ENCODE measurements around the gene MLXIP.
A peak's percentile ranks its signal among the peaks of the same experiment; 100 is the strongest.

The MLXIP gene

GRCh38 chr12:122125452-122126341 is 47.1 kb downstream of the MLXIP start:
- H3K9ac ChIP-seq (ENCODE audit: low read length) = no peak overlapping the region
- no peak overlapping the region for H3K4me3 ChIP-seq (ENCODE audit: low read depth in 1 of 2, low read length in 2 of 2)
- peak overlapping the region; percentile 45 for H3K27ac ChIP-seq (ENCODE audit: low read depth, low read length)
- peaks cover 38% of the 10 kb centered on the region for H3K36me3 ChIP-seq (ENCODE audit: insufficient read depth, low read length)
- H3K9me3 ChIP-seq (ENCODE audit: low read length) = no peaks in the 10 kb centered on the region
- H3K4me1 ChIP-seq (ENCODE audit: insufficient read depth, low read length) = peaks cover 58% of the 10 kb centered on the region
- H3K27me3 ChIP-seq (ENCODE audit: control insufficient read depth in 1 of 2, insufficient read depth in 2 of 2, low read length in 2 of 2) = no peaks in the 10 kb centered on the region

- no peak overlapping the region for H3K27ac ChIP-seq (ENCODE audit: low read depth, low read length)
- no peaks in the 10 kb centered on the region for H3K9me3 ChIP-seq (ENCODE audit: low read length)
- H3K4me1 ChIP-seq (ENCODE audit: insufficient read depth, low read length) = peaks cover 59% of the 10 kb centered on the region
- peaks cover 44% of the 10 kb centered on the region for H3K36me3 ChIP-seq (ENCODE audit: insufficient read depth, low read length)
- H3K4me3 ChIP-seq (ENCODE audit: low read depth in 1 of 2, low read length in 2 of 2) = no peak overlapping the region
- H3K9ac ChIP-seq (ENCODE audit: low read length) = no peak overlapping the region
- H3K27me3 ChIP-seq (ENCODE audit: control insufficient read depth in 1 of 2, insufficient read depth in 2 of 2, low read length in 2 of 2) = no peaks in the 10 kb centered on the region
Observed at GRCh38 chr12:122126342-122126635, 47.7 kb downstream of the MLXIP start.

GRCh38 chr12:122126713-122127597 is 48.4 kb downstream of the MLXIP start:
- Histone ChIP-seq H3K9ac (ENCODE audit: low read length) (no peak overlapping the region), H3K27ac (ENCODE audit: low read depth, low read length) (peak overlapping the region; percentile 0), H3K9me3 (ENCODE audit: low read length) (no peaks in the 10 kb centered on the region), H3K36me3 (ENCODE audit: insufficient read depth, low read length) (peaks cover 50% of the 10 kb centered on the region), H3K4me3 (ENCODE audit: low read depth in 1 of 2, low read length in 2 of 2) (no peak overlapping the region), H3K27me3 (ENCODE audit: control insufficient read depth in 1 of 2, insufficient read depth in 2 of 2, low read length in 2 of 2) (no peaks in the 10 kb centered on the region), H3K4me1 (ENCODE audit: insufficient read depth, low read length) (peaks cover 53% of the 10 kb centered on the region)

- peaks cover 58% of the 10 kb centered on the region for H3K36me3 ChIP-seq (ENCODE audit: insufficient read depth, low read length)
- no peak overlapping the region for H3K27ac ChIP-seq (ENCODE audit: low read depth, low read length)
- H3K27me3 ChIP-seq (ENCODE audit: control insufficient read depth in 1 of 2, insufficient read depth in 2 of 2, low read length in 2 of 2) = no peaks in the 10 kb centered on the region
- no peak overlapping the region for H3K4me3 ChIP-seq (ENCODE audit: low read depth in 1 of 2, low read length in 2 of 2)
- no peak overlapping the region for H3K9ac ChIP-seq (ENCODE audit: low read length)
- no peaks in the 10 kb centered on the region for H3K9me3 ChIP-seq (ENCODE audit: low read length)
- H3K4me1 ChIP-seq (ENCODE audit: insufficient read depth, low read length) = peaks cover 46% of the 10 kb centered on the region
Observed at GRCh38 chr12:122127839-122128238, 49.3 kb downstream of the MLXIP start.

- peaks cover 40% of the 10 kb centered on the region for H3K4me1 ChIP-seq (ENCODE audit: insufficient read depth, low read length)
- no peaks in the 10 kb centered on the region for H3K9me3 ChIP-seq (ENCODE audit: low read length)
- no peak overlapping the region for H3K9ac ChIP-seq (ENCODE audit: low read length)
- H3K27ac ChIP-seq (ENCODE audit: low read depth, low read length) = no peak overlapping the region
- no peak overlapping the region for H3K4me3 ChIP-seq (ENCODE audit: low read depth in 1 of 2, low read length in 2 of 2)
- H3K27me3 ChIP-seq (ENCODE audit: control insufficient read depth in 1 of 2, insufficient read depth in 2 of 2, low read length in 2 of 2) = no peaks in the 10 kb centered on the region
- H3K36me3 ChIP-seq (ENCODE audit: insufficient read depth, low read length) = peaks cover 63% of the 10 kb centered on the region
Observed at GRCh38 chr12:122128481-122128880, 49.9 kb downstream of the MLXIP start.

- Histone ChIP-seq H3K27me3 (ENCODE audit: control insufficient read depth in 1 of 2, insufficient read depth in 2 of 2, low read length in 2 of 2) (no peaks in the 10 kb centered on the region), H3K27ac (ENCODE audit: low read depth, low read length) (no peak overlapping the region), H3K36me3 (ENCODE audit: insufficient read depth, low read length) (peaks cover 69% of the 10 kb centered on the region), H3K4me1 (ENCODE audit: insufficient read depth, low read length) (peaks cover 36% of the 10 kb centered on the region), H3K9ac (ENCODE audit: low read length) (no peak overlapping the region), H3K4me3 (ENCODE audit: low read depth in 1 of 2, low read length in 2 of 2) (no peak overlapping the region), H3K9me3 (ENCODE audit: low read length) (no peaks in the 10 kb centered on the region)
Observed at GRCh38 chr12:122129131-122129530, 50.6 kb downstream of the MLXIP start.

- H3K4me3 ChIP-seq (ENCODE audit: low read depth in 1 of 2, low read length in 2 of 2) = no peak overlapping the region
- no peak overlapping the region for H3K27ac ChIP-seq (ENCODE audit: low read depth, low read length)
- peaks cover 74% of the 10 kb centered on the region for H3K36me3 ChIP-seq (ENCODE audit: insufficient read depth, low read length)
Observed at GRCh38 chr12:122130150-122130549, 51.6 kb downstream of the MLXIP start.

GRCh38 chr12:122133192-122133950 is 54.8 kb downstream of the MLXIP start:
- Histone ChIP-seq H3K9me3 (ENCODE audit: low read length) (no peaks in the 10 kb centered on the region), H3K4me1 (ENCODE audit: insufficient read depth, low read length) (peaks cover 4% of the 10 kb centered on the region), H3K27ac (ENCODE audit: low read depth, low read length) (no peak overlapping the region), H3K4me3 (ENCODE audit: low read depth in 1 of 2, low read length in 2 of 2) (no peak overlapping the region), H3K9ac (ENCODE audit: low read length) (no peak overlapping the region), H3K36me3 (ENCODE audit: insufficient read depth, low read length) (peaks cover 84% of the 10 kb centered on the region), H3K27me3 (ENCODE audit: control insufficient read depth in 1 of 2, insufficient read depth in 2 of 2, low read length in 2 of 2) (no peaks in the 10 kb centered on the region)

More at GRCh38 chr12:122130150-122130549, 51.6 kb downstream of the MLXIP start:
- H3K27me3 ChIP-seq (ENCODE audit: control insufficient read depth in 1 of 2, insufficient read depth in 2 of 2, low read length in 2 of 2) = no peaks in the 10 kb centered on the region
- H3K9me3 ChIP-seq (ENCODE audit: low read length) = no peaks in the 10 kb centered on the region
- no peak overlapping the region for H3K9ac ChIP-seq (ENCODE audit: low read length)
- peaks cover 27% of the 10 kb centered on the region for H3K4me1 ChIP-seq (ENCODE audit: insufficient read depth, low read length)

GRCh38 chr12:122135437-122136031 is 57.0 kb downstream of the MLXIP start:
- Histone ChIP-seq H3K27me3 (ENCODE audit: control insufficient read depth in 1 of 2, insufficient read depth in 2 of 2, low read length in 2 of 2) (no peaks in the 10 kb centered on the region), H3K27ac (ENCODE audit: low read depth, low read length) (no peak overlapping the region), H3K4me1 (ENCODE audit: insufficient read depth, low read length) (peaks cover 4% of the 10 kb centered on the region), H3K9ac (ENCODE audit: low read length) (no peak overlapping the region), H3K4me3 (ENCODE audit: low read depth in 1 of 2, low read length in 2 of 2) (no peak overlapping the region), H3K9me3 (ENCODE audit: low read length) (no peaks in the 10 kb centered on the region), H3K36me3 (ENCODE audit: insufficient read depth, low read length) (peaks cover 78% of the 10 kb centered on the region)

GRCh38 chr12:122137229-122137628 is 58.7 kb downstream of the MLXIP start:
- peaks cover 79% of the 10 kb centered on the region for H3K36me3 ChIP-seq (ENCODE audit: insufficient read depth, low read length)
- no peaks in the 10 kb centered on the region for H3K27me3 ChIP-seq (ENCODE audit: control insufficient read depth in 1 of 2, insufficient read depth in 2 of 2, low read length in 2 of 2)
- no peaks in the 10 kb centered on the region for H3K9me3 ChIP-seq (ENCODE audit: low read length)
- no peak overlapping the region for H3K9ac ChIP-seq (ENCODE audit: low read length)
- H3K4me3 ChIP-seq (ENCODE audit: low read depth in 1 of 2, low read length in 2 of 2) = no peak overlapping the region
- no peaks in the 10 kb centered on the region for H3K4me1 ChIP-seq (ENCODE audit: insufficient read depth, low read length)
- no peak overlapping the region for H3K27ac ChIP-seq (ENCODE audit: low read depth, low read length)

GRCh38 chr12:122137681-122138080 is 59.1 kb downstream of the MLXIP start:
- no peaks in the 10 kb centered on the region for H3K27me3 ChIP-seq (ENCODE audit: control insufficient read depth in 1 of 2, insufficient read depth in 2 of 2, low read length in 2 of 2)
- H3K4me3 ChIP-seq (ENCODE audit: low read depth in 1 of 2, low read length in 2 of 2) = no peak overlapping the region
- H3K36me3 ChIP-seq (ENCODE audit: insufficient read depth, low read length) = peaks cover 79% of the 10 kb centered on the region
- no peak overlapping the region for H3K9ac ChIP-seq (ENCODE audit: low read length)
- no peaks in the 10 kb centered on the region for H3K9me3 ChIP-seq (ENCODE audit: low read length)
- H3K27ac ChIP-seq (ENCODE audit: low read depth, low read length) = no peak overlapping the region
- H3K4me1 ChIP-seq (ENCODE audit: insufficient read depth, low read length) = no peaks in the 10 kb centered on the region

Measured in muscle layer of colon (tissue), 2 donors.